ENCODE measurements around the gene ZBTB21. TPM values are rescaled to one million over a fixed set of nuclear protein-coding genes. Genes with fewer than 3 reads are reported as not detected.
A peak's percentile ranks its signal among the peaks of the same experiment; 100 is the strongest.

Gene ZBTB21
- total RNA-seq, 1 experiment from 2014 or later, result 18.1 TPM

- H2AFZ ChIP-seq (ENCODE audit: low read length), result no peak overlapping the region
Measured at GRCh38 chr21:41973861-41974751, 36.1 kb downstream of the ZBTB21 start.

More at GRCh38 chr21:41973861-41974751, 36.1 kb downstream of the ZBTB21 start:
- H2BK12ac ChIP-seq (ENCODE audit: insufficient read length, low read depth, low read length), result no peak overlapping the region
- H3K27ac ChIP-seq (ENCODE audit: insufficient read length, low read depth, low read length), result no peak overlapping the region
- H3K9me3 ChIP-seq (ENCODE audit: control insufficient read depth, low read depth, low read length), result no peaks in the 10 kb centered on the region
- no peak overlapping the region for H4K5ac ChIP-seq (ENCODE audit: insufficient read length, low read depth, low read length)
- H4K91ac ChIP-seq (ENCODE audit: insufficient read length, low read depth, low read length), result no peak overlapping the region
- no peak overlapping the region for H3K4ac ChIP-seq (ENCODE audit: low read depth, low read length)
- Mint-ChIP-seq H3K27ac (no peak overlapping the region), H3K27me3 (ENCODE audit: low read depth) (peaks cover under 1% of the 10 kb centered on the region), H3K4me3 (no peak overlapping the region), H3K4me1 (peaks cover 11 to 17% of the 10 kb centered on the region in 2 experiments), H3K9me3 (peaks cover 2% of the 10 kb centered on the region in 2 experiments; a peak in 3 of 5 replicates), H3K36me3 (ENCODE audit: insufficient read depth in 1 of 3, low read depth in 3 of 3) (peaks cover 0 to 2% (median 2%) of the 10 kb centered on the region in 3 experiments; a peak in 4 of 7 replicates)
- no peak overlapping the region for H3K23ac ChIP-seq (ENCODE audit: insufficient read length, low read depth, low read length)
- no peak overlapping the region for H3K9ac ChIP-seq (ENCODE audit: extremely low read depth, insufficient read length, low read length)
- H2BK20ac ChIP-seq (ENCODE audit: low read depth, low read length, poor library complexity, severe bottlenecking), result no peak overlapping the region
- H3K18ac ChIP-seq (ENCODE audit: insufficient read length, low read depth, low read length), result no peak overlapping the region
- H2BK5ac ChIP-seq (ENCODE audit: insufficient read length, low read length), result no peak overlapping the region
- no CpG with 5 or more reads among the region's 14 CpGs for WGBS (ENCODE audit: extremely low coverage, insufficient read length, low lambda C conversion rate)
- H3K23me2 ChIP-seq (ENCODE audit: insufficient read length, low read depth, low read length, poor library complexity, severe bottlenecking), result no peaks in the 10 kb centered on the region
- H3K14ac ChIP-seq (ENCODE audit: insufficient read depth, low read length), result no peak overlapping the region; the same call in 1 of the 2 replicates
- no peak overlapping the region for H3T11ph ChIP-seq (ENCODE audit: low read length)
- no peaks in the 10 kb centered on the region for H3K27me3 ChIP-seq (ENCODE audit: insufficient read depth, low read length)
- TF ChIP-seq, protein P1, sequence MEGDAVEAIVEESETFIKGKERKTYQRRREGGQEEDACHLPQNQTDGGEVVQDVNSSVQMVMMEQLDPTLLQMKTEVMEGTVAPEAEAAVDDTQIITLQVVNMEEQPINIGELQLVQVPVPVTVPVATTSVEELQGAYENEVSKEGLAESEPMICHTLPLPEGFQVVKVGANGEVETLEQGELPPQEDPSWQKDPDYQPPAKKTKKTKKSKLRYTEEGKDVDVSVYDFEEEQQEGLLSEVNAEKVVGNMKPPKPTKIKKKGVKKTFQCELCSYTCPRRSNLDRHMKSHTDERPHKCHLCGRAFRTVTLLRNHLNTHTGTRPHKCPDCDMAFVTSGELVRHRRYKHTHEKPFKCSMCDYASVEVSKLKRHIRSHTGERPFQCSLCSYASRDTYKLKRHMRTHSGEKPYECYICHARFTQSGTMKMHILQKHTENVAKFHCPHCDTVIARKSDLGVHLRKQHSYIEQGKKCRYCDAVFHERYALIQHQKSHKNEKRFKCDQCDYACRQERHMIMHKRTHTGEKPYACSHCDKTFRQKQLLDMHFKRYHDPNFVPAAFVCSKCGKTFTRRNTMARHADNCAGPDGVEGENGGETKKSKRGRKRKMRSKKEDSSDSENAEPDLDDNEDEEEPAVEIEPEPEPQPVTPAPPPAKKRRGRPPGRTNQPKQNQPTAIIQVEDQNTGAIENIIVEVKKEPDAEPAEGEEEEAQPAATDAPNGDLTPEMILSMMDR (conservative IDR thresholded peaks at IDR 0.05), result peak; percentile 55
- H3K4me1 ChIP-seq (ENCODE audit: insufficient read depth, low read length), result no peaks in the 10 kb centered on the region
- DNase-seq, result no peak
- H4K8ac ChIP-seq (replicated peaks; ENCODE audit: insufficient read length, low read depth, low read length), result no peak overlapping the region
- H3K56ac ChIP-seq (ENCODE audit: insufficient read length, low read depth, low read length), result no peak overlapping the region
- no peak overlapping the region for H2BK120ac ChIP-seq (ENCODE audit: low read depth, low read length, poor library complexity, severe bottlenecking)
- no peak overlapping the region for H2BK15ac ChIP-seq (ENCODE audit: low read depth, low read length)
- no peaks in the 10 kb centered on the region for H4K20me1 ChIP-seq (ENCODE audit: control insufficient read depth, insufficient read depth, insufficient read length)
- H2AK5ac ChIP-seq (ENCODE audit: insufficient read length, low read length), result no peak overlapping the region
- no peaks in the 10 kb centered on the region for H3K79me2 ChIP-seq (ENCODE audit: insufficient read depth, low read length)
- H3K79me1 ChIP-seq (ENCODE audit: insufficient read depth, low read depth, low read length, poor library complexity, severe bottlenecking), result no peaks in the 10 kb centered on the region
- H3K4me2 ChIP-seq (ENCODE audit: insufficient read depth, insufficient read length, low read length), result no peak overlapping the region
